Embryonic facial prominence (tissue), 1 donor: ENCODE results near the gene TFPT.

Source experiments
- DNase-seq: peaks from one replicate; pipeline ENCODE4 v3.0.0-alpha.2; 2016; ENCODE audit errors: extremely low spot score

The TFPT gene

GRCh38 chr19:54077334-54077733 is 38.1 kb downstream of the TFPT start:
- no peak for DNase-seq

GRCh38 chr19:54074851-54075250 is 40.6 kb downstream of the TFPT start:
- no peak for DNase-seq

GRCh38 chr19:54073829-54074228 is 41.6 kb downstream of the TFPT start:
- DNase-seq: no peak

- DNase-seq: no peak
Measured at GRCh38 chr19:54069470-54069869, 46.0 kb downstream of the TFPT start.

GRCh38 chr19:54063350-54064116 is 51.9 kb downstream of the TFPT start, which contains the start of gene VSTM1:
VSTM1 (minus strand) TSS chr19:54063897; CDS start chr19:54063777, 120 bp downstream.
- DNase-seq: no peak

GRCh38 chr19:54062643-54063042 is 52.8 kb downstream of the TFPT start:
- DNase-seq: no peak
